Astrocyte (in vitro differentiated cells and primary cell): ENCODE data around the gene CORO6. TPM values are rescaled to one million over a fixed set of nuclear protein-coding genes. Genes with fewer than 3 reads are reported as not detected.

Experiments
- DNase-seq: peaks from one replicate; pipeline ENCODE4 v3.0.0-alpha.2; 2010; ENCODE audit warnings: low read depth
- FAIRE-seq: peaks from 2 replicates; lab custom pipeline; 2011; peaks lifted over from hg19 to GRCh38; lab: Jason Lieb, UNC
- H2AFZ ChIP-seq: 2 replicates; pipeline ENCODE4 v1.6.0; 2012; ENCODE audit warnings: low read depth, low read length, inconsistent platforms
- H3K27ac ChIP-seq: 2 replicates; pipeline ENCODE4 v1.5.1; 2011; ENCODE audit warnings: low read depth, low read length, inconsistent platforms
- H3K27me3 ChIP-seq: 2 replicates; pipeline ENCODE4 v1.6.0; 2011; ENCODE audit warnings: low read length, inconsistent platforms; ENCODE audit not compliant: insufficient read depth
- H3K36me3 ChIP-seq: 2 replicates; pipeline ENCODE4 v1.5.1; 2011; ENCODE audit warnings: low read length, inconsistent platforms; ENCODE audit not compliant: insufficient read depth
- H3K4me1 ChIP-seq: 2 replicates; pipeline ENCODE4 v1.5.1; 2011; ENCODE audit warnings: low read length, inconsistent platforms; ENCODE audit not compliant: insufficient read depth
- H3K4me2 ChIP-seq: 2 replicates; pipeline ENCODE4 v1.6.0; 2012; ENCODE audit warnings: low read length, inconsistent platforms
- H3K4me3 ChIP-seq: 2 replicates; pipeline ENCODE4 v1.5.1; 2011; ENCODE audit warnings: low read depth, mild to moderate bottlenecking, low read length, inconsistent platforms; ENCODE audit not compliant: insufficient read depth
- H3K79me2 ChIP-seq: 2 replicates; pipeline ENCODE4 v1.6.0; 2012; ENCODE audit warnings: mild to moderate bottlenecking, low read length, inconsistent platforms; ENCODE audit not compliant: insufficient read depth
- H3K9ac ChIP-seq: 2 replicates; pipeline ENCODE4 v1.6.0; 2012; ENCODE audit warnings: mild to moderate bottlenecking, low read length, inconsistent platforms
- H3K9me3 ChIP-seq: 2 replicates; pipeline ENCODE4 v1.5.1; 2012; ENCODE audit warnings: low read depth, mild to moderate bottlenecking, low read length, inconsistent platforms; ENCODE audit not compliant: insufficient read depth
- H4K20me1 ChIP-seq: 2 replicates; pipeline ENCODE4 v1.6.0; 2012; ENCODE audit warnings: low read length, inconsistent platforms; ENCODE audit not compliant: insufficient read depth
- H3K27ac Mint-ChIP-seq: one replicate; pipeline ENCODE4 v1.8.0; 2021; ENCODE audit warnings: mild to moderate bottlenecking, mixed read lengths; ENCODE audit not compliant: unreplicated experiment
- H3K27me3 Mint-ChIP-seq: one replicate; pipeline ENCODE4 v1.8.0; 2021; ENCODE audit warnings: low read depth, mixed read lengths; ENCODE audit not compliant: unreplicated experiment
- H3K36me3 Mint-ChIP-seq: one replicate; pipeline ENCODE4 v1.8.0; 2021; ENCODE audit warnings: low read depth, mixed read lengths; ENCODE audit not compliant: unreplicated experiment
- H3K4me1 Mint-ChIP-seq: one replicate; pipeline ENCODE4 v1.8.0; 2021; ENCODE audit warnings: low read depth, mixed read lengths; ENCODE audit not compliant: unreplicated experiment
- H3K4me3 Mint-ChIP-seq: one replicate; pipeline ENCODE4 v1.8.0; 2021; ENCODE audit warnings: mild to moderate bottlenecking, moderate library complexity, mixed read lengths; ENCODE audit not compliant: unreplicated experiment
- H3K9me3 Mint-ChIP-seq: one replicate; pipeline ENCODE4 v1.8.0; 2021; ENCODE audit warnings: mild to moderate bottlenecking, mixed read lengths; ENCODE audit not compliant: unreplicated experiment
- CTCF ChIP-seq: IDR thresholded peaks from 2 replicates; pipeline ENCODE4 v1.5.1; 2011; ENCODE audit warnings: low read depth, mild to moderate bottlenecking, inconsistent platforms, low read length, moderate library complexity; ENCODE audit not compliant: insufficient read depth
- EZH2 ChIP-seq: IDR thresholded peaks from 2 replicates; pipeline ENCODE4 v1.6.1; 2012; ENCODE audit warnings: mild to moderate bottlenecking, low read length, inconsistent platforms; ENCODE audit not compliant: insufficient read depth
- total RNA-seq: library from RNA; stranded (reverse); gene quantifications from 2 replicates; pipeline ENCODE4 v1.2.1, GENCODE V29; 2021

Gene CORO6
- total RNA-seq, 1 donor from 2014 or later, result 8.9 TPM

GRCh38 chr17:29569245-29569950 is 53.3 kb downstream of the CORO6 start:
- no peaks in the 10 kb centered on the region for H3K9me3 Mint-ChIP-seq
- peak overlapping the region; percentile 89 for H3K4me3 Mint-ChIP-seq
- no peaks in the 10 kb centered on the region for H3K36me3 ChIP-seq
- H3K27me3 ChIP-seq, result peaks cover 5% of the 10 kb centered on the region
- peak overlapping the region; percentile 92 for H3K4me2 ChIP-seq
- TF ChIP-seq CTCF, result no peak
- no peak for TF ChIP-seq EZH2
- H2AFZ ChIP-seq, result peak overlapping the region; percentile 93
- peak overlapping the region; percentile 83 for H3K9ac ChIP-seq
- H3K79me2 ChIP-seq, result no peaks in the 10 kb centered on the region
- H3K27ac ChIP-seq, result peak overlapping the region; percentile 3
- peak overlapping the region; percentile 58 for H3K27ac Mint-ChIP-seq
- peaks cover 9% of the 10 kb centered on the region for H3K36me3 Mint-ChIP-seq
- no peak for DNase-seq
- peaks cover 5% of the 10 kb centered on the region for H3K4me1 Mint-ChIP-seq
- H4K20me1 ChIP-seq, result peaks cover 19% of the 10 kb centered on the region
- peaks cover 8% of the 10 kb centered on the region for H3K27me3 Mint-ChIP-seq
- peak overlapping the region; percentile 83 for H3K4me3 ChIP-seq
- FAIRE-seq, result no peak
- H3K9me3 ChIP-seq, result no peaks in the 10 kb centered on the region
- H3K4me1 ChIP-seq, result peaks cover 26% of the 10 kb centered on the region

GRCh38 chr17:29568331-29569244 is 54.1 kb downstream of the CORO6 start, which contains the start of gene TP53I13:
Gene TP53I13 (plus strand): TSS chr17:29568701. CDS start chr17:29568759, 58 bp downstream.
- H3K27me3 ChIP-seq, result peaks cover 5% of the 10 kb centered on the region
- no peaks in the 10 kb centered on the region for H3K79me2 ChIP-seq
- H3K4me1 ChIP-seq, result peaks cover 26% of the 10 kb centered on the region
- peak within 1 kb of the TSS; percentile 3 for H3K27ac ChIP-seq
- H2AFZ ChIP-seq, result peak within 1 kb of the TSS; percentile 93
- FAIRE-seq (no peak), DNase-seq (peak; percentile 70)
- Mint-ChIP-seq H3K36me3 (peaks cover 10% of the 10 kb centered on the region), H3K4me3 (peak within 1 kb of the TSS; percentile 91), H3K27me3 (peaks cover 14% of the 10 kb centered on the region), H3K9me3 (no peaks in the 10 kb centered on the region), H3K27ac (peak within 1 kb of the TSS; percentile 72), H3K4me1 (peaks cover 5% of the 10 kb centered on the region)
- H3K9ac ChIP-seq, result peak within 1 kb of the TSS; percentile 83
- H3K4me2 ChIP-seq, result peak within 1 kb of the TSS; percentile 92
- TF ChIP-seq CTCF (no peak), EZH2 (no peak)
- peak within 1 kb of the TSS; percentile 83 for H3K4me3 ChIP-seq
- H4K20me1 ChIP-seq, result peaks cover 12% of the 10 kb centered on the region
- H3K36me3 ChIP-seq, result no peaks in the 10 kb centered on the region
- no peaks in the 10 kb centered on the region for H3K9me3 ChIP-seq
